ENCODE results near the gene SMAD6. TPM values are rescaled to one million over a fixed set of nuclear protein-coding genes. Genes with fewer than 3 reads are reported as not detected.

SMAD6 gene
- total and polyA plus RNA-seq, 10 of the 15 experiments (the other 5 are each of a cell fraction or from before 2014, with no cell fraction given) = under 0.01 to 0.10 (median 0.03) TPM; not detected in 7

GRCh38 chr15:66700802-66701421 is 1.1 kb upstream of the SMAD6 start (continued):
- 0 out of 4 replicates have a peak, but pooled peaks of 1 of the 2 experiments have one; percentile 11 for TF ChIP-seq BHLHE40 (IDR thresholded peaks at IDR 0.05; ENCODE audit: borderline replicate concordance in 1 of 2, low read depth in 2 of 2, low read length in 1 of 2)
- TF ChIP-seq NFYB (IDR thresholded peaks at IDR 0.05; ENCODE audit: insufficient read depth, low read depth, low read length) = peak; percentile 55; the same call in 1 of the 2 replicates
- no peak for TF ChIP-seq CBFB (IDR thresholded peaks at IDR 0.05; ENCODE audit: low read depth)
- 0 out of 2 replicates have a peak, but pooled peaks have one; percentile 58 for TF ChIP-seq YY1 (IDR thresholded peaks at IDR 0.05; ENCODE audit: low read depth, low read length)
- TF ChIP-seq ETV6 (conservative IDR thresholded peaks at IDR 0.05 in 1 of 2, IDR thresholded peaks at IDR 0.05 in 1 of 2; ENCODE audit: borderline replicate concordance in 1 of 2, low read depth in 1 of 2) = no peak
- no peak for TF ChIP-seq CHD4 (IDR thresholded peaks at IDR 0.05)
- TF ChIP-seq ZNF622 (IDR thresholded peaks at IDR 0.05) = no peak
- TF ChIP-seq RCOR1 (conservative IDR thresholded peaks at IDR 0.05; ENCODE audit: low read depth, low read length) = no peak
- TF ChIP-seq ESRRA (IDR thresholded peaks at IDR 0.05; ENCODE audit: low read length) = no peak
- no peak for TF ChIP-seq POLR2AphosphoS2 (IDR thresholded peaks at IDR 0.05; ENCODE audit: low read depth, low read length)
- TF ChIP-seq SMC3 (IDR thresholded peaks at IDR 0.05; ENCODE audit: borderline replicate concordance, low read length) = no peak
- TF ChIP-seq REST (IDR thresholded peaks at IDR 0.05; ENCODE audit: low read depth, low read length) = no peak

All from GM12878 (cell line).